ENCODE data around the gene SMIM33.

Gene SMIM33

DNA sequence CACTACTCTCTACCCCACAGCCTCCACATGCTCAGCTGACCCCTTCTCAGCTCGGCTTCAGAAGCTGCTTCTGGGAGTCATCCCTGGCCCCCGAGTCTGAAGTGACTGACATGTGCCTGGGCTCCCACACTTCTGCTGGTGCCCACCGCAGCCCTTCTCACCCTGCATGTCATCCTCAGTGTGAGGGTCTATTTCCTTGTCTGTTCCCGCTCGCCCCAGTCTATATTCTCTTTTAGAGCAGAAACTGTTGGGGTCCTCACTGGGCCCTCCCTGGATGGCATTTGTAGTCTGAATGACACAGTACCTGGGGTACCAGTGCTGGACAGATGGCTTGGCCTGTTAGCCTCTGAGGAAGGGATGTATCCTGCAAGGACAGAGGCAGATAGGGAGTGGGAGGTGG is 13.6 kb upstream of the SMIM33 start:
- Histone ChIP-seq H3K36me3 (ENCODE audit: low read depth) (no peaks in the 10 kb centered on the region), H3K9me3 (ENCODE audit: severe bottlenecking) (no peaks in the 10 kb centered on the region), H3K27me3 (ENCODE audit: insufficient read depth, poor library complexity, severe bottlenecking) (no peaks in the 10 kb centered on the region), H3K4me1 (ENCODE audit: insufficient read depth, poor library complexity, severe bottlenecking) (peaks cover 3% of the 10 kb centered on the region), H3K4me3 (ENCODE audit: severe bottlenecking) (no peak overlapping the region), H3K27ac (ENCODE audit: poor library complexity, severe bottlenecking) (no peak overlapping the region)
- DNase-seq (ENCODE audit: low spot score) (no peak), ATAC-seq (ENCODE audit: low read depth) (no peak)
- no peak for TF ChIP-seq CTCF (IDR thresholded peaks at IDR 0.05; ENCODE audit: poor library complexity, severe bottlenecking)

DNA sequence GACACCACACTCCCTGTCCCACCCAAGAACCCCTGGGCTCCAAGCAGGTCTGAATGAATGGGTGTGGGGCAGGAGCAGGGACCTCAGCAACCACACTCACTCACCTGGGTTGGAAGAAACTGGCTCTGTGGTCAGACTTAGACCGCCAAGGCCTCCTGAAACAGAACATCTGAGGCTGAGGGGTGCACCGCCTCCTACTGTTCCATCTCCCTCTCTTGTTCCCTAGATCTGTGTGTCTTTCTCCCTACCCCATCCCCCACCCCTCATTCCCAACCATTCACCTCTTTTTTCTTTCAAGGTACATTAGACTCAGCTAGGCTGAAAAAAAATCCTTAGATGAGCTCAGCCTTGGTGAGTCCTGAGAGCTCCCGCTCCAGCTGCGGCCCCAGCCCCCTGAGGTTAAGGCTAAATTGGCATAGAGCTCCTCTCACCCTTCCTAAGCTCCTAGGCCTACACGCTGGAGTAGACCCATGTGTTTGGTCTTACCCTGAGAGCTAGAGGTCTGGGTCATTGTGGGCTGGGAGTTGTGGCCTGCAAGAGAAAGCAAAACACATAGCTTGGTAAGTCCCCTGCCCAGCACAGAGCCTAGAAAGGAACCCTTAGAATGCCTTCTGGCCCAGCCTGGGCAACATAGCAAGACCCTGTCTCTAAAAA is 13.0 kb upstream of the SMIM33 start:
- no peak overlapping the region for H3K27ac ChIP-seq (ENCODE audit: poor library complexity, severe bottlenecking)
- H3K27me3 ChIP-seq (ENCODE audit: insufficient read depth, poor library complexity, severe bottlenecking): no peaks in the 10 kb centered on the region
- no peaks in the 10 kb centered on the region for H3K9me3 ChIP-seq (ENCODE audit: severe bottlenecking)
- H3K4me1 ChIP-seq (ENCODE audit: insufficient read depth, poor library complexity, severe bottlenecking): peaks cover 3% of the 10 kb centered on the region
- ATAC-seq (ENCODE audit: low read depth) (no peak), DNase-seq (ENCODE audit: low spot score) (no peak)
- TF ChIP-seq CTCF (IDR thresholded peaks at IDR 0.05; ENCODE audit: poor library complexity, severe bottlenecking): no peak
- no peaks in the 10 kb centered on the region for H3K36me3 ChIP-seq (ENCODE audit: low read depth)
- no peak overlapping the region for H3K4me3 ChIP-seq (ENCODE audit: severe bottlenecking)

DNA sequence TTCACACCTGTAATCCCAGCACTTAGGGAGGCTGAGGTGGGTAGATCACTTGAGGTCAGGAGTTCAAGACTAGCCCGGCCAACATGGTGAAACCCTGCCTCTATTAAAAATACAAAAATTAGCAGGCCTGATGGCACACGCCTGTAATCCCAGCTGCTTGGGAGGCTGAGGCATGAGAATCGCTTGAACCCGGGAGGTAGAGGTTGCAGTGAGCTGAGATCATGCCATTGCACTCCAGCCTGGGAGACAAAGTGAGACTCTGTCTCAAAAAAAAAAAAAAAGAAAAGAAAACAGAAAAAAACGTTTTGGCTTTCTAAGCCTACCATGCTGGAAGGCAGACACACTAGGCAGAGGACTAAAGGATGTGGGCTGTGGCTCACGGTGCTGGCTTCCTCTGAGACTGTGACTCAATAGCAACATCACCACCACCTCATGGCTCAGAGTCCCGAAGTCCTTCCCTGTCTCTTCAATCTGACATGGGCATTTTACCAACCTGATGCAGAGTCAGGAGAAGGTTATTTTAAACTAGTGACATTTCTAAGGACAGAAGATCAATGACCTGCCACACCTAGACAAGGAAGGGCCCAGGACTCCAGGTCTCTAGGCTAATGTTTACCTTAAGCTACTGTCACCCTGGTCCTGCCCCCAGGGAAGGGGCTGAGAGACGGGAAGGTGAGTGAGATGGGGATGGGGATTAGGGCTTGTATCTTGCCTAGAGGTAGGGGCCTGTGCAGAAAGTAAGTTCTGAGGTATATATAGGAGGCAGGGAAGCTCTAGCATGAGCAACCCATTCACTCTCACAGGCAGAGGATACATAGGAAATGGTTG is 12.0 kb upstream of the SMIM33 start:
- Histone ChIP-seq H3K4me3 (ENCODE audit: severe bottlenecking) (no peak overlapping the region), H3K36me3 (ENCODE audit: low read depth) (no peaks in the 10 kb centered on the region), H3K4me1 (ENCODE audit: insufficient read depth, poor library complexity, severe bottlenecking) (peaks cover 3% of the 10 kb centered on the region), H3K27me3 (ENCODE audit: insufficient read depth, poor library complexity, severe bottlenecking) (no peaks in the 10 kb centered on the region), H3K27ac (ENCODE audit: poor library complexity, severe bottlenecking) (no peak overlapping the region), H3K9me3 (ENCODE audit: severe bottlenecking) (no peaks in the 10 kb centered on the region)
- TF ChIP-seq CTCF (IDR thresholded peaks at IDR 0.05; ENCODE audit: poor library complexity, severe bottlenecking): no peak
- ATAC-seq (ENCODE audit: low read depth): peak; percentile 72
- no peak for DNase-seq (ENCODE audit: low spot score)

DNA sequence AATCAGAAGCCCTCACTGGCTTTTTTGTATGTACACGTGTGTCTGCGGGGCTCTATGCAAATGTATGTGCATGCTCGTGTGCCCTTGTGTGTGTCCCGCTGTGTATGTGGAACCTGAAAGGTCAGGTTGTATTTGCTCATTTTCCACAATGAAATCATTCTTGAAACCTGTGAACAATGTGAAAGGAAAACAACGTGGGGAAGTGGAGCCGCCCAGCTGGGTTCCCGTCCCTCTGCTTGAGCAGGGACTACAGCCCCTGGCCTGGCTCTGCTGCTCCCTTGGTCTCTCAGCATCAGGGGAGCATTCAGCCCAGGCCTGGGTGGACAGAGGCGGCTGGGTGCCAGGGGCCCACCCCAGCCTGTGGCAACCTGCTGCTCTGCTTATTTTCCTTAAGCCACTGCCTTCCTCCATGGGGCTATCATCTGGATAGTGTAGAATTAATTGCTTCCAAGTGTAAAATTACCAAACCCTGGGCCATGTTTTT is 11.3 kb upstream of the SMIM33 start:
- Histone ChIP-seq H3K36me3 (ENCODE audit: low read depth) (no peaks in the 10 kb centered on the region), H3K9me3 (ENCODE audit: severe bottlenecking) (no peaks in the 10 kb centered on the region), H3K27me3 (ENCODE audit: insufficient read depth, poor library complexity, severe bottlenecking) (no peaks in the 10 kb centered on the region), H3K27ac (ENCODE audit: poor library complexity, severe bottlenecking) (no peak overlapping the region), H3K4me3 (ENCODE audit: severe bottlenecking) (no peak overlapping the region), H3K4me1 (ENCODE audit: insufficient read depth, poor library complexity, severe bottlenecking) (peaks cover 3% of the 10 kb centered on the region)
- DNase-seq (ENCODE audit: low spot score) (no peak), ATAC-seq (ENCODE audit: low read depth) (no peak)
- TF ChIP-seq CTCF (IDR thresholded peaks at IDR 0.05; ENCODE audit: poor library complexity, severe bottlenecking): no peak

- Histone ChIP-seq H3K27ac (ENCODE audit: poor library complexity, severe bottlenecking) (no peak overlapping the region), H3K4me3 (ENCODE audit: severe bottlenecking) (no peak overlapping the region), H3K9me3 (ENCODE audit: severe bottlenecking) (no peaks in the 10 kb centered on the region), H3K4me1 (ENCODE audit: insufficient read depth, poor library complexity, severe bottlenecking) (peaks cover 3% of the 10 kb centered on the region), H3K27me3 (ENCODE audit: insufficient read depth, poor library complexity, severe bottlenecking) (no peaks in the 10 kb centered on the region), H3K36me3 (ENCODE audit: low read depth) (no peaks in the 10 kb centered on the region)
- no peak for DNase-seq (ENCODE audit: low spot score)
- TF ChIP-seq CTCF (IDR thresholded peaks at IDR 0.05; ENCODE audit: poor library complexity, severe bottlenecking): no peak
- no peak for ATAC-seq (ENCODE audit: low read depth)
These were observed 10.3 kb upstream of the SMIM33 start for GRCh38 chr5:139460455-139460854.
